ENCODE measurements around the gene PITPNC1.

DNA sequence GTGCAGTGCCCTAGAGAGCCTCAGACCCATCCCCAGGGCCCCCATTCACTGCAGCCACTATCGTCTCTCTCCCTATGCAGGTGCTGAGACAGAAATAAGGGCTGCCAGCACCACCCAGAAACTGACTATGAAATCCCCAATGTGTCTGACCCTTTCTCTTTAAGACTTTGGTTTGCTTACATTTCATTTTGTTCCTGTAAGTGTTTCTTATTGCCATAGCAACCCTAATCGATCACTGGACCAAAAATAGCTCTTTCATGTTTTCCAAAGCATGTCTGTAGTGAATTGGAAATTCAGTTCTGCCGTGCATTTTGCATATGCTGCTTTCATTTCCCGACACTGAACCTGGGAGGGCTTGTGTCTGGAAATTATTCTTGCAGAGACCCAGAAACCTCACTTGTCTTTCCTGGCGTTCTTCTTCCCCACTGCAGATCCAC lies 192.0 kb downstream of the PITPNC1 start:
- TF ChIP-seq EP300 (IDR thresholded peaks at IDR 0.05) = no peak
- TF ChIP-seq, protein P1, sequence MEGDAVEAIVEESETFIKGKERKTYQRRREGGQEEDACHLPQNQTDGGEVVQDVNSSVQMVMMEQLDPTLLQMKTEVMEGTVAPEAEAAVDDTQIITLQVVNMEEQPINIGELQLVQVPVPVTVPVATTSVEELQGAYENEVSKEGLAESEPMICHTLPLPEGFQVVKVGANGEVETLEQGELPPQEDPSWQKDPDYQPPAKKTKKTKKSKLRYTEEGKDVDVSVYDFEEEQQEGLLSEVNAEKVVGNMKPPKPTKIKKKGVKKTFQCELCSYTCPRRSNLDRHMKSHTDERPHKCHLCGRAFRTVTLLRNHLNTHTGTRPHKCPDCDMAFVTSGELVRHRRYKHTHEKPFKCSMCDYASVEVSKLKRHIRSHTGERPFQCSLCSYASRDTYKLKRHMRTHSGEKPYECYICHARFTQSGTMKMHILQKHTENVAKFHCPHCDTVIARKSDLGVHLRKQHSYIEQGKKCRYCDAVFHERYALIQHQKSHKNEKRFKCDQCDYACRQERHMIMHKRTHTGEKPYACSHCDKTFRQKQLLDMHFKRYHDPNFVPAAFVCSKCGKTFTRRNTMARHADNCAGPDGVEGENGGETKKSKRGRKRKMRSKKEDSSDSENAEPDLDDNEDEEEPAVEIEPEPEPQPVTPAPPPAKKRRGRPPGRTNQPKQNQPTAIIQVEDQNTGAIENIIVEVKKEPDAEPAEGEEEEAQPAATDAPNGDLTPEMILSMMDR (IDR thresholded peaks at IDR 0.05) = no peak

Measured in suprapubic skin (tissue), 3 donors.